ENCODE results near the gene STK32B. TPM values are rescaled to one million over a fixed set of nuclear protein-coding genes. Genes with fewer than 3 reads are reported as not detected.

STK32B gene
- total and polyA plus RNA-seq, 2 of the 8 experiments (the other 6 are each of a cell fraction or from before 2014, with no cell fraction given), result 2.3 to 2.5 TPM

DNA sequence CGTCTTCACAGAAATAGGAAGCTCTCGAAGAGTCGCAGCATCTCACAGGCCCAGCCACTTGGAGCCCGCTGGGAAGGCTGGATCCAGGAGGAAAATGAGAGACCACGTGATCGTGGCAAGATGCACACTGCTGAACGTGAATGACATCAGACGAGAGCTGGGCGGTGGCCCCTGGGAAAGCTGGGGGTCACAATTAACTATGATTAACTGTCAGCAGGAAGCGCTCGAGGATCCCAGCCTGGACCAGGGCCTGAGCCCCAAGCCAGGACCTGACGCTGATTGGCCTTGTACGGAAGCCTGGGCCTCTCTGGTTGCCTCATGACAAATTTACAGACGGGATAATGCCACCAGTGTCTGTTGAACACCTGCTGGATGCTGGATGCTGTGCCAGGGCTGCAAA is 335.6 kb downstream of the STK32B start (continued):
- no peak for TF ChIP-seq NRF1 (IDR thresholded peaks at IDR 0.05; ENCODE audit: low read depth, low read length)
- no peak for TF ChIP-seq POLR2AphosphoS5 (IDR thresholded peaks at IDR 0.05; ENCODE audit: low read depth, low read length)
- TF ChIP-seq FOSL1 (IDR thresholded peaks at IDR 0.05; ENCODE audit: insufficient read depth, low read depth, low read length), result no peak
- no peak for TF ChIP-seq EZH2 (IDR thresholded peaks at IDR 0.05; ENCODE audit: low read depth, low read length, severe bottlenecking)

Measured in H1 (cell line).